Ramos (cell line): ENCODE results near the gene CKS1B.
"Not testable (repeated sequence)": the region's sequence is repeated elsewhere in the genome, so short reads cannot be mapped to it uniquely, and the experiment has no call there.

ENCODE experiments used
- in situ Hi-C: fragments of 300-500 bp; cut with MboI; formaldehyde crosslinking; loops from one replicate; pipeline ENCODE4 v1.14.3; 2022; ENCODE audit warnings: low sequenced_read_pairs; ENCODE audit not compliant: unreplicated experiment

CKS1B gene

GRCh38 chr1:154962156-154962749 is 12.2 kb upstream of the CKS1B start:
- in situ Hi-C loops: no loop called here

DNA sequence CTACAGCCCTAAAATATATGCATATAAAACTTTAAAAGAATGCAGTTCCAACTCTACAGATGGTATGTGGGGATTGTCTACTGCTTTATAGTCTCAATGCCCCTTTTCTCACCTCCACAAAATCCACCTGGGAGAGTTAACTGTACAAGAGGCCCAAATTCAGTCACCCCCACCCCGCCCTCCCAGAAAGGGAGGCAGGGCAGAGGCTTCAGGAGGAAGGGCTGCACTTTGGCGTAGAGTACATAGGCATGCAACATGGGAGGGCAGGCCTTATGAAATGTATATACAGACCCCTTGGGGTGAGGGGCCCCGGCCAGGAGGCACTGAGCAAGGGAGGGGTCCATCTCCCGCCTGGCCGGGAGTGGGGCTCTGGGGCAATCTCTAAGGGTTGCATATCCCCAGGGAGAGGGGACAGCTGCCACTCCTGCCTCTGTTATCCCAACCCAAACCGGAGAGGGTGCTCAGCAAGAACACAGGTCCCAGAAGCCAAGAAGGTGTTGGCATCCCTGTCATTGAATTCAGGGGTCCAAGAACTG is 11.6 kb upstream of the CKS1B start:
- in situ Hi-C loops: no loop called here

GRCh38 chr1:154963643-154964042 is 10.8 kb upstream of the CKS1B start:
- in situ Hi-C loops: no loop called here

DNA sequence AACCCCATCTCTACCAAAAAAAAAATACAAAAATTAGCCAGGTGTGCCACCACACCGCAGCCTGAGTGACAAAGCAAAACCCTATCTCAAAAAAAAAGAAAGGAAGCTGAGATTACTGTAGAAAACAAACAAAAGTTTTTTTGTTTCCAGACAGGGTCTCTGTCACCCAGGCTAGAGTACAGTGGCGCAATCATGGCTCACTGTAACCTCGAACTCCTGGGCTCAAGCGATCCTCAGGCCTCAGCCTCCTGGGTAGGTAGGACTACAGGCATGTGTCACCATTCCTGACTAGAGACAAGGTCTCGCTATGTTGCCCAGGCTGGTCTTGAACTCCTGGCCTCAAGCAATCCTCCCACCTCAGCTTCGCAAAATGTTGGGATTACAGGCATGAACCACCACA is 10.1 kb upstream of the CKS1B start:
- in situ Hi-C loops: no loop called here

- in situ Hi-C loops: no loop called here
These were observed 8.4 kb upstream of the CKS1B start for GRCh38 chr1:154966111-154966510.

DNA sequence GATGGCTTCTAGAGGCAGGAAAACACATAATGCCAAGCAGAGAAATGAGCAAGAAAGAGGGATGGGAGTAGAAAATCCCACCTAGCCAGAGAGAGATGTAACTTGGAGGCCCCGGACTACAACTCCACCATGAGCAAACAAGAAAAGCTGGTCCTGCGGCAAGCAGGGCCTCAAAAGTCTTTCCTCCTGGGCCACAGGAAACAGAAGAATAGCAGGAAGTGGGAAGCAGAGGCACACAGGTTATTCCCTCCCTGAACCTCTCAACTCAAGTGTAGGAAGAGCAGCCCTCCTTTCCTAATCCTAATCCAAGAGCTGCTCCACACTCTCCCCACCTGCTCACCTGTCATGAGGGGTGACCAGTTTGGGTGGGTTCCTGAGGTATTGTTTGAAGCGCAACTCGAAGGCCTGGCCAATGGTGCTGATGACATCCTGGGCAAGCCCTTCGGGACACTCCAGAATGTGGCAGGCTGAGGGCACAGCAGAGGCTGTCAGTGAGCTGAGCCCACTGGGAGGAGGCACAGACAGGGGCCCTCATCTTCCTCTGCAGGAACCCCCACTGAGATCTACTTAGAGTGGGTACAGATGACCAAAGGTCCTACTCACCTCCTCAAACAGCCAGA is 7.0 kb upstream of the CKS1B start:
- in situ Hi-C loops: no loop called here

DNA sequence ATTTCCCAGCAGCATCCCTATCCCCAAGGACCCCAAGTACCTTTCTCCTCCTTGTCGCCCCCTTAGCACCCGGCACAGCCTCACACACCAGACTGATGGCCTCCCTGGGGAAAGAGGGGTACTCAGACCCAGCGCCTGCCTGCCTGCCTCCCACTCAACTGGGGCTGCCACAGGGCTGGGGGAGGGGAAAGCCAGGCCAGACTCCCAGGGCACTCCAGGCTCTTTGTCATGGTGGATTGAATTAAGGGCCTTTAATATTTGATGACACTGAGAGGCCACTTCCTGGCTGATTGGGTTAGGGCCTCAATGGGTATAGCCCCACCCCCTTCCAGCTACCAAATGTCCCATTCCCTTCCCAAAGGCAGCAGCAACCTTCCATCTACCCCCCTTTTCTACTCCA is 5.8 kb upstream of the CKS1B start:
- in situ Hi-C loops: no loop called here

DNA sequence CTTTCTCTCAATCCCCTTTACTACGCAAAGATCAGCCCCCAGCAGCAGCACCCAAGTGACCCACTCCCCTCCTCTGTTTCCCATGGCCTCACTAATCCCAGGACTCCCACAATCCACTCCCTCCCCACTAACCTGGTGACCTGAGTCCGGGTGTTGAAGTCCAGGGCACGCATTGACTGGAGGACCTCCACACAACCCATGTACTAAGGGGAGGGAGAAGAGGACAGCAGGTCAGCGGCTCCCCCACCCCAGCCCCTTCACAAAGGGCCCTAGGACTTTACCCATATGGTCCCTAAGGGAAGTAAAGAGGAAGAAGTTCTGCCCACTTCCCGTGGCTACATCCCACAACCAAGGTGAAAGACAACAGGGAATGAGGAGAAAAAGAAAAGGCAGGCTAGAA is 5.2 kb upstream of the CKS1B start:
- in situ Hi-C loops: no loop called here

DNA sequence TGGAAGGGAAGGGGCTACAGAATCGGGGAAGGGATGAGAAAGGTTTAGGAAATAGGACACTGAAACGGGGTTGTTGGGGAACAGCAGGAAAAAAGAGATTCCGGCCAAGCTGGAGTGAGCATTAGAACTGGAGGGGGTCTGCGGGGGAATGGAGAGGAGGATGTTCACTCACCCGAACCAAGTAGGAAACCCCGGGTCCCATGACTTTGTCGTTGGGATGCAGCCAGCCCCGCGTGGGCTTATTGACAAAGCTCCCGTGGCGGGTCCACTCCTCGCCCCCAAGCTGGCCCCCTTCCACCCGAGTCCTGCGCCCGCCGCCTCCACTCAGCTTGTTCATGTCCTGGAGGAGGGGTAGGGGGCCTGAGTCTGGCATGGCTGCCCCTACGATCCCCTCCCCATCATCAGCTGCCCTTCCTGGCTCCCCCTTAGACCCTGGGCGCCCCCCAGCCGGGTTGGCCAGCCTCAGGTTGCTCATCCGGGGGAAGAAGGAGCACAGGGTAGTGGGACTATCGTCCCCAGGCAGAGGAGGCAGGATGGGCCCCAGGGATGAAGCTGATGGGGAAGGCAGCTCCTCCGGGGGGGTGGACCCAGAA is 4.5 kb upstream of the CKS1B start:
- in situ Hi-C loops: no loop called here

- in situ Hi-C loops: no loop called here
These were observed 3.7 kb upstream of the CKS1B start, which contains the start of gene SHC1 for GRCh38 chr1:154970631-154971340. SHC1 (minus strand) TSS chr1:154970747; CDS start chr1:154970526, 221 bp downstream.

DNA sequence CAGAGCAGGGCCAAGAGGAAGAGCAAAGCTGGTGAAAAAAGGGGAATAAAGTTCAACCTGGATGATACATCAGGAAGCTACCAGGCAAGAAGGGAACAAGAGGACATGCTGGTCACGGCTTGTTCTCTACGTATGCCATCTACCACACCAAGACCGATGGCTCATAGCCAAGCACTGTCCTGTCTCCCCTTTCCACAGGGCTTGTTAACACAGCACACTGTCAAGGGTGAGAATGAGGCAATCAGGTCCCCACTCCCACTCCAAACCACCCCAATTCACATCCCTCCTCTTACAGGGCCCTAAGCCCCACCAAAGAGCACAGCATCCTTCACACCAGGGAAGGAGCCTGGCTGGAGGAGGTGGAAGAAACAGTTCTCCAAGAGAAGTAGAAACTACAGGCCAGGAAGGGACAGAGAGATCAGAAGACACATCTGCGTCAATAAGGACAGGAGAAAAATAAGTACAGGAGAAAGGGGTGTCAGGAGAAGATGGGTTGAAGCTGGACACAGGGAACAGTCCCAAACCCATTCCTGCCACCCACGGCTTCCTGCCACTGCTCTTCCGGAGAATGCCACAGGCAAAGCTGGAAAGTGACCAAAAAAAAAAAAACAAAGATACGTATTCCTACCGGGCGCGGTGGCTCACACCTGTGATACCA is 3.0 kb upstream of the CKS1B start:
- in situ Hi-C loops: no loop called here

DNA sequence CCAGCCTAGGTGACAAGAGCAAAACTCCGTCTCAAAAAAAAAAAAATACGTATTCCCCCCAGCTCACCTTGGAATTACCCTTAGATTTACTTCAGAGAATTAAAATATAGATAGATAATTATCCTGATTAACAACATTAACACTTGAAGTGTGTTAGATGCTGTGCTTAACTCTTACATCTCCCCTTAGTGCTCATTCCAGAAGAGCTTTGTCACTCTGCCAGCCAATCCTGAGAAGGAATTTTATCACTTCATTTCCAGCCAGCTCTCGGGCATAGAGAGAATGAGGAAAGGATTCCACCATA is 2.3 kb upstream of the CKS1B start:
- in situ Hi-C loops: no loop called here

- in situ Hi-C loops: no loop called here
These were observed 1.8 kb upstream of the CKS1B start for GRCh38 chr1:154972517-154973343.

DNA sequence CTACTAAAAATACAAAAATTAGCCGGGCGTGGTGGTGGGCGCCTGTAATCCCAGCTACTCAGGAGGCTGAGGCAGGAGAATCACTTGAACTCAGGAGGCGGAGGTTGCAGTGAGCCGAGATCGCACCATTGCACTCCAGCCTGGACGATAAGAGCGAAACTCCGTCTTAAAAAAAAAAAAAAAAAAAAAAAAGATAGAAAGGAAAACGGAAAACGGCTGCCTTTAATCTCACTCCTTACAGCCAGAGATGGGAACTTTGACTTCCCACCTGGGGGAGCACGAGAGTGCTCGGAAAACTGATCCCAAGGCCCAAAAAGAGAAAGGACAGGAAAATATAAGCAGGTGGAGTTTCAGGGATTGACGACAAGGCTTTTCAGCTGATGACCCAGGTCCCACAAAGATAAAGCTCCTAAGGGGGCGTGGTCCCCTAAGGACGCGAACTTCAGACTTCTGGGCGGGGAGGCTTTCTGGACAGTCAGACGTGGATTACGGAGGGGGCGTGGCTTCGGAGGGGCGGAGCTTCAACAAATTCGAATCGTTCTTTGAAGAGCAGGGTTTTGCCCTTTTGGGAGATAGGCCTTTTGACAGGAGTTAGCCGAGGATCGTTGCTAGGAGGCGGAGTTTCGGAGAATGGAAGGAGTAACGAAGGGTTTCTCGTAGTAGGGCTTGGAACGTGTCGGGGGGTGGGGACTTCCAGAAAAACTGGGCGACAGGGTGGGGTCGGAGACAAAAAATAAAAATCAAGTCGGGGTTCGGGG is 958 bp upstream of the CKS1B start:
- in situ Hi-C loops: no loop called here

DNA sequence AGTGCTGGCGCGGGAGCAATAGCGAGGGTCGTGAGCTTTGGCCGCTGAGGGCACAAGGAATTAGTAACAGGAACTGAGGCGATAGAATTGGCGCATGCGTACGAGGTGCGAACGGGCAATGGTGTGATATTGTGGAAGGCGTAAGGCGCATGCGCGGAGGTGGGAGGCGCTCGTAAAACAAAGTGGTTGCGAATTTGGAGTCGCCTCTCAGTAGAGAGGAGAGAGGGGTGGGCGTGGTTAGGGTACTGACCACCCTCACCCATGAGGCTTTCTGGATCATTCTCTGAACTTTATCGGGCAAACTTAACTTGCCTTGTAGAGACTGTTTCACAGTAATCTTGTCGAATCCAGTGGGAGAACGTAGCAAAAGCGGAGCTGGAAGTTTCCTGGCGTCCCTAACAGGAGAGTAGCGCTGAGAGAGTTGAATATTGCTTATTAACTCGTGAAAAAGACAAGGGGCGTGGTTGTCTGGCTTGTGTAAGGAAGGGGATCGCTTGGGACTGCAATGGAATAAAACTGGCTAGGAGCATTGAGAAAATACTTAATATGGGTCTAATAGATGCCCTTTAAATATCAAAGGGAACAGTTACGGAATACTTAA is 427 bp downstream of the CKS1B start:
- in situ Hi-C loops: no loop called here

DNA sequence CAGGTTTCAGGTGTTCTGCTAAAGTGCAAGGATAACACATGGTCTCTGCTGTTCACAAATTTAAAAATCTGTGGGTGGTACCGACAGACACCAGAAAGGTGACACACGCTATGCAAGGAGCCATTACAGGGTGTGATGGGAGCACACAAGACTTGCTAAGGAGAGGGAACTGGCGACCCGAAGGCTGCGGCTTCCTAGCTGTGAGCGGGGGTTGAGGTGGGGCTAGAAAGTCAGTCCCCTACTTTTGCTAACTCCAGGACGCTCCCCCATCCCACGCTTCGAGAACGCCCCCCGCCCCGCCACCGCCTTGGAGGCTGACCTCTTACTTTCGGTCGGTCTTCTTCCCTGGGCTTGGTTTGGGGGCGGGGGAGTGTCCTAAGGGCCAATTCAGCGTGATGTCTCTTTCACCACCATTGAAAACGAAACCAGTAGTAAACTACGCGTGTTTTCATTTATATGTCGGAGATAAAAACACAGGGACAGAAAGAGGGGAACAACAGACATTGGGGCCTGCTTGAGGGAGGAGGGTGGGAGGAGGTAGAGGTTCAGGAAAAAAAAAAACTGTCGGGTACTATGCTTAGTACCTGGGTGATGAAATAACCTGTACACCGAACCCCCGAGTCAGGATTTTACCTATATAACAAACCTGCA is 1.1 kb downstream of the CKS1B start:
- in situ Hi-C loops: no loop called here

- in situ Hi-C loops: not testable (repeated sequence)
These were observed 3.3 kb downstream of the CKS1B start for GRCh38 chr1:154977762-154978161.

DNA sequence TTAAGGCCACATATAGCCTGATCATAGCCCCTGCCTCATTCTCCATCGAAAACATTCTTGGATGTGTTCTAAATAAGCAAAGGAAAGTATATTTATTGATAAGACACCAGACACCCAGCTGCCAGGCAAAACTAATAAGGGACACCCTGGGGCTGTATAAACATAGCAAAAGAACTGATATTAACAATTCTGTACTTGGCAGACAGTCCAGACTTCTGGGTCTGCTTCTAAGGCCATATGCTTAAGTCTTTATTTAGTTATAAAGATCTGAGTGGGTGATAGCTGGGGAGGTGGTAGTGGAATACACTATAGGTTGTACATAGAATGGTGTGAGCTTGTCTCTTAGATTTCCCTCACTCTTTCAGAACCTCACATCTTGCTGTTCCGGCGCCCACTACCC is 3.9 kb downstream of the CKS1B start:
- in situ Hi-C loops: no loop called here
